MV-4-11 (cell line): ENCODE data around the gene MZF1.
"Not testable (repeated sequence)": the region's sequence is repeated elsewhere in the genome, so short reads cannot be mapped to it uniquely, and the experiment has no call there.

Source experiments
- DNase-seq: peaks from one replicate; lab custom pipeline; 2025; lab: John Stamatoyannopoulos, UW

The MZF1 gene

GRCh38 chr19:58539169-58539559 lies 34.0 kb downstream of the MZF1 start:
- DNase-seq = not testable (repeated sequence)

- DNase-seq = no peak
Measured at GRCh38 chr19:58538257-58539168, 34.6 kb downstream of the MZF1 start.

GRCh38 chr19:58536852-58537798 lies 36.0 kb downstream of the MZF1 start:
- no peak for DNase-seq

- DNase-seq = no peak
Measured at GRCh38 chr19:58535857-58536256, 37.3 kb downstream of the MZF1 start.

GRCh38 chr19:58531034-58531840 lies 41.9 kb downstream of the MZF1 start:
- DNase-seq = no peak

GRCh38 chr19:58529405-58529804 lies 43.7 kb downstream of the MZF1 start:
- no peak for DNase-seq

GRCh38 chr19:58522709-58523108 lies 50.4 kb downstream of the MZF1 start:
- DNase-seq = no peak

GRCh38 chr19:58521651-58522050 lies 51.5 kb downstream of the MZF1 start:
- DNase-seq = peak; percentile 43

- no peak for DNase-seq
Measured at GRCh38 chr19:58520257-58520599, 52.9 kb downstream of the MZF1 start.

- DNase-seq = peak; percentile 99
Measured at GRCh38 chr19:58519355-58520256, 53.5 kb downstream of the MZF1 start, which contains the start of gene ZBTB45. Gene ZBTB45 (minus strand): TSS chr19:58519810. CDS start chr19:58517673, 2,137 bp downstream.

GRCh38 chr19:58519087-58519354 lies 54.1 kb downstream of the MZF1 start:
- peak; percentile 71 for DNase-seq

- peak; percentile 66 for DNase-seq
Measured at GRCh38 chr19:58518256-58519086, 54.7 kb downstream of the MZF1 start.

- no peak for DNase-seq
Measured at GRCh38 chr19:58516964-58517833, 55.9 kb downstream of the MZF1 start.

- DNase-seq = no peak
Measured at GRCh38 chr19:58516246-58516836, 56.8 kb downstream of the MZF1 start.

- no peak for DNase-seq
Measured at GRCh38 chr19:58515259-58515658, 57.9 kb downstream of the MZF1 start.

GRCh38 chr19:58514564-58515022 lies 58.5 kb downstream of the MZF1 start:
- DNase-seq = no peak

- DNase-seq = peak; percentile 97
Measured at GRCh38 chr19:58513694-58514563, 59.2 kb downstream of the MZF1 start.
